CD4-positive, alpha-beta T cell treated with Interleukin-15 for 1 hour (primary cell): ENCODE results near the gene VPS9D1.
A peak's percentile ranks its signal among the peaks of the same experiment; 100 is the strongest.

Experiments
- DNase-seq: peaks from one replicate; pipeline ENCODE4 v3.0.0-alpha.2; 2020

Gene VPS9D1

DNA sequence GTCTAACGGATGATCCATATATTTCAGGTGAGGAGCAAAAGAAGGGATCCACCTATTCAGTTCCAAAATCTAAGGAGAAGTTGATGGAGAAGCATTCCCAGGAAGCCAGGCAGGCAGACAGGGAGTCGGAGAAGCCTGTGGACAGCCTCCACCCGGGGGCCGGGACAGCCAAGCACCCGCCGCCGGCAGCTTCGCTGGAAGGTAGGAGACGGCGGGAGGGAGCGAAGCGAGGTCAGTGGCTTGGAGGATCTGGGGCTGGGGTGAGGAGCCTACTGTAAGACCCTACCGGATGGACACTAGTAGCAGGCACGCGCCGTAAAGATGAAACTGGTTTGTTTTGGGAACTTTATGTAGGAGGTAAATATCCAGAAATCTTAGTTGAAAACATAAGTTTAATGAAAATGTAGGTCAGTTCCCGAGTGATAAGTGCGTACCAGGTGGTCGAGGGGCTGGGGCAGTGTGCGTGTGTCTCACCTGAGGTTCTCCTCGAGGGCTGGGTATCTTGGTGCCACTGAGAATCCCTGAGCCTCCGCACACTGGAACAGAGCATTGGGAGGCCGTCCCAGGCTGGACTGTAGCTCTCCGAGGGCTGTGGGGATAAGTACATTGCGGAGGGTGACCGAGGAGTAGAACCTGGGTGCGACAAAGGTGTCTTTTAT, 62.3 kb downstream of the VPS9D1 start:
- DNase-seq = no peak

DNA sequence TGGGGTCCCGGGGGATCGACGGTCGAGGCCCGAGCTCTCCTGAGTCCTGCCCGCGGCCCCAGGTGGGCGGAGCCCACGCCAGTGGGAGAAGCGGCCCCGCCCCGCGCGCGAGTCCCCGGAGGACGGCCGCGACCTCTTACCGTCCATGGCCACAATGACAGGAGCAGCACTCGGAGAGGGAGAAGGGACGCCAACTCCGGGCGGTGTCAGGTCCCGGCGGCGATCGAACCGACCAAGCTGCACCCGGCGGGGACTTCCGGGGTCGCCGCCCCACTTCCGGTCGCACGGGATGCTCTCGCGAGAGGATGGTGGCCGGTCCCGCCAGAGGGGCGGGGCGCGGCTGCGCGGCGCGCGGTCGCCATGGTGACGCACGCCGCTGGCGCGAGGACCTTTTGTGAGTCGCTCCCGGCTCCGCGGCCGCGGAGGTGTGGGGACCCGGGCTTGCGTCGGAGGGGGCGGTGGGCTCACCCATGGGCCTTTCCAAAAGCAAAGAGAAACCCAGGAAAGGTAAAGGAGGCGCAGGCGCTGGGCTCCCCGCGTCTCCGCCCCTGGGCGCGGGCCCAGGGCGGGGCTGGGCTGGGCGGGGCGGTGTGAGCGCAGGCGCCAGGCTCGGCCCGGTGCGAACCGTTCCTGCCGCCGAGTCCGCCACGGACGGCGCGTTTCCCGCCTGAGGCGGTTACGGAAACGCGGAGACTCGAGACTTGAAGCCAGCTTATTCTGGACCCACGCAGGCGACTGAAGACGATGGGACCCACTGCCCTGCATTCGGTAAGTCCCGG, 63.1 kb downstream of the VPS9D1 start, which contains the start of the genes CHMP1A and SPATA33:
Gene CHMP1A (minus strand): TSS at position 267 of the 779 bp plus-strand sequence. CDS start 120 bp downstream, at position 147.
Gene SPATA33 (plus strand): TSS at position 395 of the 779 bp plus-strand sequence. CDS start 76 bp downstream, at position 471.
- peak; percentile 91 for DNase-seq
